ENCODE results near the gene SLC7A6OS. TPM values are rescaled to one million over a fixed set of nuclear protein-coding genes. Genes with fewer than 3 reads are reported as not detected.

The SLC7A6OS gene
- total and polyA plus RNA-seq, 2 experiments from 2014 or later = 16.4 to 17.9 TPM

- no peak overlapping the region for H3K4me2 ChIP-seq
- H3K4me1 Mint-ChIP-seq = peaks cover 2% of the 10 kb centered on the region; the same call in 1 of the 3 replicates
- H3K27me3 Mint-ChIP-seq (ENCODE audit: insufficient read depth, low read depth, poor library complexity) = peaks cover 2% of the 10 kb centered on the region
- H3K27me3 ChIP-seq (ENCODE audit: insufficient read depth) = no peaks in the 10 kb centered on the region
- no peaks in the 10 kb centered on the region for H3K4me1 ChIP-seq (ENCODE audit: insufficient read depth)
- peaks cover 42% of the 10 kb centered on the region for H4K20me1 ChIP-seq (replicated peaks; ENCODE audit: insufficient read depth)
- H3K27ac ChIP-seq (ENCODE audit: low read depth) = peak overlapping the region; percentile 26; the same call in 1 of the 2 replicates
- ATAC-seq (no peak), DNase-seq (ENCODE audit: low spot score) (no peak)
- no peaks in the 10 kb centered on the region for H3K79me2 ChIP-seq (replicated peaks; ENCODE audit: insufficient read depth)
- TF ChIP-seq EZH2phosphoT487 (IDR thresholded peaks at IDR 0.05; ENCODE audit: unreplicated experiment) = no peak
- TF ChIP-seq CREB1 (CRISPR knock-in tag; IDR thresholded peaks at IDR 0.05; ENCODE audit: low read depth) = no peak
- TF ChIP-seq POLR2AphosphoS5 (IDR thresholded peaks at IDR 0.05; ENCODE audit: low read depth) = no peak
- no peak for TF ChIP-seq ZNF114 (CRISPR knock-in tag; IDR thresholded peaks at IDR 0.05)
- TF ChIP-seq ZNF331 (CRISPR knock-in tag; IDR thresholded peaks at IDR 0.05; ENCODE audit: low read depth) = no peak
- no peak for TF ChIP-seq NANOG (IDR thresholded peaks at IDR 0.05; ENCODE audit: borderline replicate concordance)
- TF ChIP-seq JUNB (IDR thresholded peaks at IDR 0.05; ENCODE audit: unreplicated experiment) = no peak
- TF ChIP-seq CTCF (conservative IDR thresholded peaks at IDR 0.05; ENCODE audit: low read depth in 2 of 2) = no peak
- no peak for TF ChIP-seq EZH2 (IDR thresholded peaks at IDR 0.05; ENCODE audit: low read depth, unreplicated experiment)
- TF ChIP-seq ETS1 (IDR thresholded peaks at IDR 0.05) = no peak
- no peak for TF ChIP-seq REST (IDR thresholded peaks at IDR 0.05; ENCODE audit: unreplicated experiment)
- TF ChIP-seq ZNF462 (CRISPR knock-in tag; IDR thresholded peaks at IDR 0.05) = no peak
- TF ChIP-seq STAT1 (IDR thresholded peaks at IDR 0.05; ENCODE audit: unreplicated experiment) = no peak
- peaks cover 74% of the 10 kb centered on the region for H3K36me3 Mint-ChIP-seq (ENCODE audit: low read depth)
- no peak overlapping the region for H3K4me3 Mint-ChIP-seq
- peaks cover 18% of the 10 kb centered on the region; the same call in 1 of the 2 replicates for H3F3A ChIP-seq (replicated peaks; ENCODE audit: low read depth)
- no peaks in the 10 kb centered on the region for H3K9me3 Mint-ChIP-seq
- no peak overlapping the region for H2AFZ ChIP-seq
- no peak overlapping the region for H3K27ac Mint-ChIP-seq
- H3K4me3 ChIP-seq = no peak overlapping the region
- no peaks in the 10 kb centered on the region for H3K9me2 ChIP-seq (ENCODE audit: insufficient read depth)
- H3K36me3 ChIP-seq (ENCODE audit: insufficient read depth) = peaks cover 46% of the 10 kb centered on the region
These were observed 10.9 kb downstream of the SLC7A6OS start for GRCh38 chr16:68299571-68300453.
